HFFc6 (cell line): ENCODE data around the gene TUFM. TPM values are rescaled to one million over a fixed set of nuclear protein-coding genes. Genes with fewer than 3 reads are reported as not detected.
"Not testable (repeated sequence)": the region's sequence is repeated elsewhere in the genome, so short reads cannot be mapped to it uniquely, and the experiment has no call there.

ENCODE experiments used
- DNase-seq: peaks from one replicate; pipeline ENCODE4 v3.0.0-alpha.2; 2018
- H3K27ac Mint-ChIP-seq: 2 replicates; pipeline ENCODE4 v1.8.0; 2020; ENCODE audit warnings: mild to moderate bottlenecking, mixed read lengths
- H3K27me3 Mint-ChIP-seq: 2 replicates; pipeline ENCODE4 v1.8.0; 2021; ENCODE audit warnings: mild to moderate bottlenecking, moderate library complexity, mixed read lengths; ENCODE audit not compliant: insufficient read depth
- H3K36me3 Mint-ChIP-seq: 2 replicates; pipeline ENCODE4 v1.8.0; 2021; ENCODE audit warnings: low read depth, mixed read lengths
- H3K4me1 Mint-ChIP-seq: 2 replicates; pipeline ENCODE4 v1.8.0; 2020; ENCODE audit warnings: low read depth, mixed read lengths
- H3K4me3 Mint-ChIP-seq: 2 replicates; pipeline ENCODE4 v1.8.0; 2020; ENCODE audit warnings: mild to moderate bottlenecking, moderate library complexity, mixed read lengths
- H3K9me3 Mint-ChIP-seq: 2 replicates; pipeline ENCODE4 v1.8.0; 2020; ENCODE audit warnings: mild to moderate bottlenecking, mixed read lengths
- total RNA-seq, 6 experiments: library from RNA; stranded (reverse); fragmentation: NEBNext Ultra II Directional; extraction: Animal tissue kit (Norgen Biotek cat#: 25700); gene quantifications; 2 replicates in 1 of 6; 3 replicates in 5 of 6; pipeline ENCODE4 v1.2.3, GENCODE V29; 2021
- TF ChIP-seq, protein P1 (sequence below): fragments of 200-600 bp; sonication (generic); IDR thresholded peaks from 2 replicates; pipeline ENCODE4 v1.5.0; 2021; ENCODE audit warnings: antibody characterized with exemption, mild to moderate bottlenecking

TUFM gene
- total RNA-seq, 6 experiments from 2014 or later, result 140 to 194 (median 158) TPM

DNA sequence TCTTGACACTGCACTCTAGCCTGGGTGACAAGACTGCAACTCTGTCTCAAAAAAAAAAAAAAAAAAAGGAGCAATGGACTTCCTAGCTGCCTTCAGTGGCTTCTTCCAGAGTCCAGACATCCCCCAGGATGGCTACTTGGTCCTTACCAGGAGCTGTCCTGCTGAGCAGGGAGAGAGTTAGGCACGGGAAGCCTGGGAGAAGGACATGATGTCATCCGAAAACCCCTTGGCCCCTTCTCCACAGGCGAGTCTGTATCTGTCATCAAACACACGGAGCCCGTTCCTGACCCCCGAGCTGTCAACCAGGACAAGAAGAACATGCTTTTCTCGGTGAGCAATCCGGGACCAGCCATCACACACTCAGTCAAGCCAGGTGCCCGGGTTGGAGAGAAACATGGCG is 40.8 kb upstream of the TUFM start:
- H3K27me3 Mint-ChIP-seq, result peaks cover 2% of the 10 kb centered on the region
- no peaks in the 10 kb centered on the region for H3K9me3 Mint-ChIP-seq
- no peaks in the 10 kb centered on the region for H3K4me1 Mint-ChIP-seq
- H3K4me3 Mint-ChIP-seq, result no peak overlapping the region
- TF ChIP-seq, protein P1, sequence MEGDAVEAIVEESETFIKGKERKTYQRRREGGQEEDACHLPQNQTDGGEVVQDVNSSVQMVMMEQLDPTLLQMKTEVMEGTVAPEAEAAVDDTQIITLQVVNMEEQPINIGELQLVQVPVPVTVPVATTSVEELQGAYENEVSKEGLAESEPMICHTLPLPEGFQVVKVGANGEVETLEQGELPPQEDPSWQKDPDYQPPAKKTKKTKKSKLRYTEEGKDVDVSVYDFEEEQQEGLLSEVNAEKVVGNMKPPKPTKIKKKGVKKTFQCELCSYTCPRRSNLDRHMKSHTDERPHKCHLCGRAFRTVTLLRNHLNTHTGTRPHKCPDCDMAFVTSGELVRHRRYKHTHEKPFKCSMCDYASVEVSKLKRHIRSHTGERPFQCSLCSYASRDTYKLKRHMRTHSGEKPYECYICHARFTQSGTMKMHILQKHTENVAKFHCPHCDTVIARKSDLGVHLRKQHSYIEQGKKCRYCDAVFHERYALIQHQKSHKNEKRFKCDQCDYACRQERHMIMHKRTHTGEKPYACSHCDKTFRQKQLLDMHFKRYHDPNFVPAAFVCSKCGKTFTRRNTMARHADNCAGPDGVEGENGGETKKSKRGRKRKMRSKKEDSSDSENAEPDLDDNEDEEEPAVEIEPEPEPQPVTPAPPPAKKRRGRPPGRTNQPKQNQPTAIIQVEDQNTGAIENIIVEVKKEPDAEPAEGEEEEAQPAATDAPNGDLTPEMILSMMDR, result no peak
- no peaks in the 10 kb centered on the region for H3K36me3 Mint-ChIP-seq
- H3K27ac Mint-ChIP-seq, result no peak overlapping the region
- DNase-seq, result no peak

DNA sequence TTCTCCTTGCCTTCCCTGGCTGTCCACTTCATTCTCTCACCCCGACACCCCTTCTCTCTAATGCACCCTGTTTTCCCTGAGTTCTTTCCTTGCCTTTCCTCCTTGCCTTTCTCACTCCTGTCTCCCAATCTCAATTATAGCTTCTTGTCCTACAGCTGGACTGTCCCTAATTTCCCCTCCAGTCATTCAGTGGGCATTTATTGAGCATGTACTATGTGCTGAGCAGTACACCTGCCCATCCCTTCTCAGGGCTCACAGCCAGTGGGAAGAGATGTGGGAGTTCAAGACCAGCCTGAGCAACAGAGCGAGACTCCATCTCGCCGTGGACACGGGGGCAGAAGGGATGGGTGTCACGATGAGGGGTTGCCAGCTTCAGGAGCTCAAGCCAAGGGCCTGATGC is 37.9 kb upstream of the TUFM start:
- Mint-ChIP-seq H3K27me3 (peaks cover 4% of the 10 kb centered on the region), H3K27ac (no peak overlapping the region), H3K4me1 (peaks cover 12% of the 10 kb centered on the region), H3K36me3 (no peaks in the 10 kb centered on the region; the same call in 1 of the 2 replicates), H3K9me3 (no peaks in the 10 kb centered on the region; the same call in 1 of the 2 replicates), H3K4me3 (no peak overlapping the region)
- TF ChIP-seq, protein P1, result no peak
- no peak for DNase-seq

DNA sequence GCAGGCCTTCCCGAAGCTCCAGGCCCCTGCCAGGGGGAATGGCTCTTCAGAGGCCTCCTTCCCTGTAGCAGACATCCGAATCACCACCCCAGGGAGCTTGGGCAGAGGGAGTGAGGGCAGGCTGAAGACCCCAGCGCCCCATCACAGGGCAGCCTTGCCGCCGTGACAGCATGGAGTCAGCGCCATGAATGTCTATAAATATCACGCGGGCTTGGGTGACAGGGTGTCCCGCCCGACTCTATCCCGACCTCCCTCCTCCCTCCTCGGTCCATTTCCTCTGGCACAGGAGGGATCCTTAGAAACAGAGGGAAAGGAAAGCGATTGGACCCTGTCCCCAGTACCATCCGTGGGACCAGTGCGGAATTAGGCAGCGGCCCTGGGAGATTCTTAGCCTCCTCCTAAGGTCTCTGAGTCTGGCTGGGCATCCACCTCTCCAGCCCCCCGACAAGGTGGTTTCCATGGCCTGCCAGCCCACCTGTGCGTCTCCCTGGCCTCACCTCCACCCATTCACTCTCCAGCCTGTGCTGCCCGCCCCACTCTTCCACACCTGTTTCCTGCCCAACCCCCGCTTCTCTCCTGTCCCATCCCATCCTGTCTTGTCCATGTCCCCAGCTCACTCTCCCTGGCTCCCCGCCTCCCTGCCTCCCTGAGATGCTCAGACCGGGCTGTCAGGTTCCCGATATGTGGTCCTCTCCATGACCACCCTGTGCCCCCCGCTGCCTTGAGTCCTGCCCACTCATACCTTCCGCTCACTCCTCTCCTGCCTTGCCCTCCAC is 37.3 kb upstream of the TUFM start:
- peaks cover 18% of the 10 kb centered on the region for H3K4me1 Mint-ChIP-seq
- TF ChIP-seq, protein P1, result no peak
- no peaks in the 10 kb centered on the region; the same call in 1 of the 2 replicates for H3K9me3 Mint-ChIP-seq
- no peak overlapping the region for H3K4me3 Mint-ChIP-seq
- H3K27me3 Mint-ChIP-seq, result peaks cover 4% of the 10 kb centered on the region
- H3K36me3 Mint-ChIP-seq, result no peaks in the 10 kb centered on the region; the same call in 1 of the 2 replicates
- no peak for DNase-seq
- H3K27ac Mint-ChIP-seq, result no peak overlapping the region

DNA sequence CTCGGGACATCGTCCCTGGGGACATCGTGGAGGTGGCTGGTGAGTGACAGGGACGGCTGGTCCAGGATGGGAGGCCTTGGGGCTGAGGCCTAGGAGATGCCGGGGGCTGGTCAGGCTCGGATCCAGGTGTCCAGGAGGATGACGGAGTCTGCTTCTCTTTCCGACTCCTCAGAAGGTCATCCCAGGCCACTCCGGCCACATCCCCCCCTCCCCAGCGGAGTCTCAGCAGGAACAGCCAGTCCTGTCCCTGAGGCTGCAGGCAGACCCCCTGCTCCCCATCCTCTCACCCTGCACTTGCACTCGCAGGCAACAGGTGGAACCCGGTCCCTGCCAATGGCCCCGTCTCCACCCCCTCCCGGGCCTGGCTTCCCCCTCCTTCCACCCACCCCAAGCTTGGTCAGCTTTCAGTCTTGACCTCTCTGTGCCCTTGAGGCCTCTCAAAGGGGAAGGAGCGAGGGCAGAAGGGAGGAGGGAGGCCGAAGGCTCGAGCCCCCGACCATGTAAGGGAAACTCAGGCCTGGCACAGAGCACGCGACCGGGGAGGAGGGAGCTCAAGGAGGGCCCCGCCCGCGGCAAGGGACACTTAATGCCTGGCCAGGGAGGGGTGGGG is 36.5 kb upstream of the TUFM start:
- Mint-ChIP-seq H3K36me3 (no peaks in the 10 kb centered on the region; the same call in 1 of the 2 replicates), H3K4me1 (peaks cover 18% of the 10 kb centered on the region), H3K9me3 (no peaks in the 10 kb centered on the region; the same call in 1 of the 2 replicates), H3K4me3 (no peak overlapping the region), H3K27me3 (peaks cover 5% of the 10 kb centered on the region), H3K27ac (no peak overlapping the region)
- TF ChIP-seq, protein P1, result no peak
- DNase-seq, result no peak

DNA sequence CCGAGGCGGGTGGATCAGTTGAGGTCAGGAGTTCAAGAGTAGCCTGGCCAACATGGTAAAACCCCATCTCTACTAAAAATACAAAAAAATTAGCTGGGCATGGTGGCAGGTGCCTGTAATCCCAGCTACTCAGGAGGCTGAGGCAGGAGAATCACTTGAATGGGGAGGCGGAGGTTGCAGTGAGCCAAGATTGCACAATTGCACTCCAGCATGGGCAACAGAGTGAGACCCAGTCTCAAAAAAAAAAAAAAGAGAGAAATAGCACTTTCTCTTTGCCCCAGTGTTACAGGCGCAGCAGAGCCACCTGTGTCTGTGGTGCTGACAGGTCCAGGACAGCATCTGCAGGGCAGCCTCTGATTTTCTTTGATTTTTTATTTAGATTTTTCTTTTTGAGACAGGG is 35.4 kb upstream of the TUFM start:
- H3K4me1 Mint-ChIP-seq, result peaks cover 18% of the 10 kb centered on the region
- not testable (repeated sequence) for DNase-seq, H3K9me3 Mint-ChIP-seq, H3K4me3 Mint-ChIP-seq, H3K27ac Mint-ChIP-seq, H3K36me3 Mint-ChIP-seq, H3K27me3 Mint-ChIP-seq

DNA sequence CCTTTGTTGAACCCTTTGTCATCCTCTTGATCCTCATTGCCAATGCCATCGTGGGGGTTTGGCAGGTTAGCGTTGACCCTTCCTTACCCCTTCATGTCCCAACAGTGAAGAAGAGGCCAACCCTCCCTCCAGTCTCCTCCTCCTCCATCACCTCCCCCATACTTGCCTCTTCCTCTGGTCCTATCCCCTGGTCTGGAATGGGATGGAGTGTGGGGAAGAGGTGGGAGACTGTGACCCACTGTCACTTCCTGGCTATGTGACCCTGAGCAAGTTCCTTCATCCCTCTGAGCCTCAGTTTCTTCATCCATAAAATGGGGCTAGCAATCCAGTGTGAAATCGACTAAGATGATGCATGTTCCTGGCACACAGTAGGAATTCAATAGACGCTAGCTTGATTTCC is 34.8 kb upstream of the TUFM start:
- no peak for DNase-seq
- H3K36me3 Mint-ChIP-seq, result no peaks in the 10 kb centered on the region; the same call in 1 of the 2 replicates
- TF ChIP-seq, protein P1, result no peak
- peaks cover 10% of the 10 kb centered on the region for H3K27me3 Mint-ChIP-seq
- H3K27ac Mint-ChIP-seq, result peak overlapping the region; percentile 9; the same call in 1 of the 2 replicates
- peak overlapping the region; percentile 51 for H3K4me3 Mint-ChIP-seq
- no peaks in the 10 kb centered on the region; the same call in 1 of the 2 replicates for H3K9me3 Mint-ChIP-seq
- peaks cover 18% of the 10 kb centered on the region for H3K4me1 Mint-ChIP-seq
